Thoracic aorta (tissue), 2 donors: ENCODE results near the gene EFNA3. TPM values are rescaled to one million over a fixed set of nuclear protein-coding genes. Genes with fewer than 3 reads are reported as not detected.

ENCODE experiments used
- ATAC-seq: fragments of 150-250 bp; one replicate; pipeline ENCODE4 v1.8.0; 2017; ENCODE audit warnings: low read depth; ENCODE audit not compliant: insufficient number of reproducible peaks, low FRiP score
- DNase-seq: peaks from one replicate; pipeline ENCODE4 v3.0.0-alpha.2; 2020; ENCODE audit warnings: low spot score
- H3K27ac ChIP-seq, 2 donors: fragments of 200-600 bp; sonication (generic); 1 replicate in 1 of 2; 2 replicates in 1 of 2; pipeline ENCODE4 v1.5.1; 2016; ENCODE audit warnings: mild to moderate bottlenecking in 2 of 2, moderate library complexity in 2 of 2
- H3K27me3 ChIP-seq: fragments of 200-600 bp; sonication (generic); replicated peaks from 2 replicates; pipeline ENCODE4 v1.6.0; 2016; ENCODE audit warnings: mild to moderate bottlenecking; ENCODE audit not compliant: insufficient read depth
- H3K36me3 ChIP-seq: fragments of 200-600 bp; sonication (generic); one replicate; pipeline ENCODE4 v1.5.1; 2016
- H3K4me1 ChIP-seq, 2 donors: fragments of 200-600 bp; sonication (generic); 1 replicate in 1 of 2; 2 replicates in 1 of 2; pipeline versions ENCODE4 v1.5.1 to v1.6.0; 2016; ENCODE audit warnings: low read depth in 2 of 2, mild to moderate bottlenecking in 1 of 2; ENCODE audit not compliant: control insufficient read depth in 1 of 2
- H3K4me3 ChIP-seq: fragments of 200-600 bp; sonication (generic); 2 replicates; pipeline ENCODE4 v1.5.1; 2016; ENCODE audit warnings: mild to moderate bottlenecking
- H3K9me3 ChIP-seq: fragments of 200-600 bp; sonication (generic); 2 replicates; pipeline ENCODE4 v1.5.1; 2016
- total RNA-seq, 2 donors: library from RNA; depleted of rRNA; stranded (reverse); fragments of >200 nt; gene quantifications; one replicate each; pipeline versions ENCODE4 v1.1.0 to v1.2.3, GENCODE V29; 2016
- TF ChIP-seq, protein P1 (sequence below): fragments of 200-600 bp; sonication (generic); IDR thresholded peaks from one replicate; pipeline ENCODE4 v1.5.1; 2019; ENCODE audit warnings: antibody characterized with exemption

Gene EFNA3
- total RNA-seq, 2 donors from 2014 or later, result 1.5 to 3.2 TPM

- TF ChIP-seq, protein P1, sequence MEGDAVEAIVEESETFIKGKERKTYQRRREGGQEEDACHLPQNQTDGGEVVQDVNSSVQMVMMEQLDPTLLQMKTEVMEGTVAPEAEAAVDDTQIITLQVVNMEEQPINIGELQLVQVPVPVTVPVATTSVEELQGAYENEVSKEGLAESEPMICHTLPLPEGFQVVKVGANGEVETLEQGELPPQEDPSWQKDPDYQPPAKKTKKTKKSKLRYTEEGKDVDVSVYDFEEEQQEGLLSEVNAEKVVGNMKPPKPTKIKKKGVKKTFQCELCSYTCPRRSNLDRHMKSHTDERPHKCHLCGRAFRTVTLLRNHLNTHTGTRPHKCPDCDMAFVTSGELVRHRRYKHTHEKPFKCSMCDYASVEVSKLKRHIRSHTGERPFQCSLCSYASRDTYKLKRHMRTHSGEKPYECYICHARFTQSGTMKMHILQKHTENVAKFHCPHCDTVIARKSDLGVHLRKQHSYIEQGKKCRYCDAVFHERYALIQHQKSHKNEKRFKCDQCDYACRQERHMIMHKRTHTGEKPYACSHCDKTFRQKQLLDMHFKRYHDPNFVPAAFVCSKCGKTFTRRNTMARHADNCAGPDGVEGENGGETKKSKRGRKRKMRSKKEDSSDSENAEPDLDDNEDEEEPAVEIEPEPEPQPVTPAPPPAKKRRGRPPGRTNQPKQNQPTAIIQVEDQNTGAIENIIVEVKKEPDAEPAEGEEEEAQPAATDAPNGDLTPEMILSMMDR, result peak; percentile 60
- DNase-seq, result peak; percentile 85
- Histone ChIP-seq H3K4me1 (peaks cover 12 to 40% of the 10 kb centered on the region in 2 donors), H3K36me3 (no peaks in the 10 kb centered on the region), H3K9me3 (no peaks in the 10 kb centered on the region), H3K27me3 (no peaks in the 10 kb centered on the region), H3K27ac (peak within 1 kb of the TSS; percentile 94 to 100), H3K4me3 (peak within 1 kb of the TSS; percentile 72)
- ATAC-seq, result peak; percentile 81
Measured at GRCh38 chr1:155135415-155136028, 56.9 kb downstream of the EFNA3 start, which contains the start of gene SLC50A1. TSS of gene SLC50A1 (plus strand) at chr1:155135852. CDS start at chr1:155135912, 60 bp downstream.

GRCh38 chr1:155136748-155137147 is 58.1 kb downstream of the EFNA3 start:
- Histone ChIP-seq H3K36me3 (no peaks in the 10 kb centered on the region), H3K4me3 (peak overlapping the region; percentile 72), H3K9me3 (no peaks in the 10 kb centered on the region), H3K27me3 (no peaks in the 10 kb centered on the region), H3K27ac (peak overlapping the region; percentile 94 to 100), H3K4me1 (peaks cover 12 to 40% of the 10 kb centered on the region in 2 donors)
- ATAC-seq (no peak), DNase-seq (no peak)
- TF ChIP-seq, protein P1, result no peak

Other genes with a start within 250 kb of the EFNA3 start
- 1 to 10 TPM in 1 of 2 donors, under 1 TPM in 1; 0.95 to 1.8 TPM for gene KCNN3, start 208.6 kb upstream of the EFNA3 start, total RNA-seq
- gene PMVK, start 142.1 kb upstream of the EFNA3 start, total RNA-seq, result 10 to 100 TPM in 1 of 2 donors, 1 to 10 TPM in 1; 9.7 to 13.8 TPM
- 100 to 1,000 TPM; 185 to 227 TPM for gene PBXIP1, start 122.7 kb upstream of the EFNA3 start, total RNA-seq
- 10 to 100 TPM; 17.8 to 21.4 TPM for gene PYGO2, start 117.1 kb upstream of the EFNA3 start, total RNA-seq
- 100 to 1,000 TPM; 129 to 174 TPM for gene SHC1, start 108.1 kb upstream of the EFNA3 start, total RNA-seq
- 10 to 100 TPM; 13.5 to 23.7 TPM for gene CKS1B, start 104.2 kb upstream of the EFNA3 start, total RNA-seq
- gene FLAD1, start 95.5 kb upstream of the EFNA3 start, total RNA-seq, result 10 to 100 TPM; 23.8 to 27.2 TPM
- not detected for gene LENEP, start 85.3 kb upstream of the EFNA3 start, total RNA-seq
- 10 to 100 TPM; 35.3 to 66.3 TPM for gene ZBTB7B, start 76.0 kb upstream of the EFNA3 start, total RNA-seq
- under 1 TPM in 1 of 2 donors, not detected in 1; 0.42 TPM for gene DCST2, start 45.1 kb upstream of the EFNA3 start, total RNA-seq
- gene DCST1, start 45.0 kb upstream of the EFNA3 start, total RNA-seq, result not detected
- 100 to 1,000 TPM; 119 to 144 TPM for gene ADAM15, start 27.5 kb upstream of the EFNA3 start, total RNA-seq
- gene EFNA4, start 15.1 kb upstream of the EFNA3 start, total RNA-seq, result 1 to 10 TPM; 1.9 to 2.8 TPM
- 10 to 100 TPM in 1 of 2 donors, 1 to 10 TPM in 1; 4.6 to 15.4 TPM for gene EFNA1, start 49.0 kb downstream of the EFNA3 start, total RNA-seq
- 10 to 100 TPM; 13.0 to 22.2 TPM for gene SLC50A1, start 57.0 kb downstream of the EFNA3 start, total RNA-seq
- 10 to 100 TPM; 28.8 to 68.6 TPM for gene DPM3, start 61.7 kb downstream of the EFNA3 start, total RNA-seq
- gene KRTCAP2, start 94.5 kb downstream of the EFNA3 start, total RNA-seq, result 100 to 1,000 TPM; 106 to 112 TPM
- 1 to 10 TPM; 2.7 to 5.8 TPM for gene TRIM46, start 95.0 kb downstream of the EFNA3 start, total RNA-seq
- gene THBS3, start 129.1 kb downstream of the EFNA3 start, total RNA-seq, result 10 to 100 TPM; 45.3 to 81.6 TPM
- gene MTX1, start 129.9 kb downstream of the EFNA3 start, total RNA-seq, result 10 to 100 TPM; 21.7 to 22.9 TPM
- 10 to 100 TPM; 14.7 to 16.1 TPM for gene ENTREP3, start 176.6 kb downstream of the EFNA3 start, total RNA-seq
- gene SCAMP3, start 183.5 kb downstream of the EFNA3 start, total RNA-seq, result 10 to 100 TPM; 32.5 to 50.2 TPM
- gene CLK2, start 194.7 kb downstream of the EFNA3 start, total RNA-seq, result 10 to 100 TPM; 26.9 to 50.7 TPM
- gene HCN3, start 198.6 kb downstream of the EFNA3 start, total RNA-seq, result 1 to 10 TPM in 1 of 2 donors, under 1 TPM in 1; 0.92 to 1.9 TPM
- gene PKLR, start 222.6 kb downstream of the EFNA3 start, total RNA-seq, result not detected
- gene FDPS, start 230.0 kb downstream of the EFNA3 start, total RNA-seq, result 10 to 100 TPM; 57.8 to 68.2 TPM
- gene RUSC1, start 242.1 kb downstream of the EFNA3 start, total RNA-seq, result 10 to 100 TPM; 38.7 to 61.3 TPM